Measurements from ENCODE around the gene TBC1D21.

The TBC1D21 gene

DNA sequence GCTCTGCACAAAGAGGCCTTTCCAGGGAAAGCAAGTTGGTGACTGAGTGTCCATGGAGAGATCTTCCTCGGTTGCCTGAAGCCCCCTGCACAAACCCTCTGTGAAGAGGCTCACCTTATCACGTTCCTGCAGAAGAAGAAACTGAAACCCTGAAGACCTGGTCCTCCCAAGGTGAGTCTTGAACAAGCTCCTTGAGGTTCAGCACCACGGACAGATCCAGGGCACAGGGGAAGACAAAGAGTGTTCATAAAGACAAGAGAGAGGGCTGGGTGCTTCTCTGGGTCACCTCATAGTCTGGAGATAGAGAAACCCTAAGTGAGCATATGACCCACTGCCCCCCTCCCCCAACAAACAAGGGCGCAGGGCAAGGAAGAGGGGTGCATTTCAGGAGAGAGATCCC, 21.7 kb upstream of the TBC1D21 start:
- TF ChIP-seq EZH2 (IDR thresholded peaks at IDR 0.05; ENCODE audit: borderline replicate concordance, low read length), result no peak
- TF ChIP-seq, protein P1, sequence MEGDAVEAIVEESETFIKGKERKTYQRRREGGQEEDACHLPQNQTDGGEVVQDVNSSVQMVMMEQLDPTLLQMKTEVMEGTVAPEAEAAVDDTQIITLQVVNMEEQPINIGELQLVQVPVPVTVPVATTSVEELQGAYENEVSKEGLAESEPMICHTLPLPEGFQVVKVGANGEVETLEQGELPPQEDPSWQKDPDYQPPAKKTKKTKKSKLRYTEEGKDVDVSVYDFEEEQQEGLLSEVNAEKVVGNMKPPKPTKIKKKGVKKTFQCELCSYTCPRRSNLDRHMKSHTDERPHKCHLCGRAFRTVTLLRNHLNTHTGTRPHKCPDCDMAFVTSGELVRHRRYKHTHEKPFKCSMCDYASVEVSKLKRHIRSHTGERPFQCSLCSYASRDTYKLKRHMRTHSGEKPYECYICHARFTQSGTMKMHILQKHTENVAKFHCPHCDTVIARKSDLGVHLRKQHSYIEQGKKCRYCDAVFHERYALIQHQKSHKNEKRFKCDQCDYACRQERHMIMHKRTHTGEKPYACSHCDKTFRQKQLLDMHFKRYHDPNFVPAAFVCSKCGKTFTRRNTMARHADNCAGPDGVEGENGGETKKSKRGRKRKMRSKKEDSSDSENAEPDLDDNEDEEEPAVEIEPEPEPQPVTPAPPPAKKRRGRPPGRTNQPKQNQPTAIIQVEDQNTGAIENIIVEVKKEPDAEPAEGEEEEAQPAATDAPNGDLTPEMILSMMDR (IDR thresholded peaks at IDR 0.05; ENCODE audit: low read length), result no peak
- Histone ChIP-seq H3K4me3 (ENCODE audit: low read depth, low read length, poor library complexity, severe bottlenecking) (no peak overlapping the region), H3K4me2 (ENCODE audit: low read length) (no peak overlapping the region), H3F3A (ENCODE audit: insufficient read depth, low read length) (no peaks in the 10 kb centered on the region), H3K9me2 (ENCODE audit: low read depth, low read length) (no peaks in the 10 kb centered on the region), H3K79me2 (ENCODE audit: insufficient read depth, low read length) (no peaks in the 10 kb centered on the region), H3K9ac (ENCODE audit: low read length) (no peak overlapping the region), H4K20me1 (ENCODE audit: insufficient read depth, low read length) (no peaks in the 10 kb centered on the region), H3K27me3 (ENCODE audit: insufficient read depth, low read length) (no peaks in the 10 kb centered on the region), H2AFZ (ENCODE audit: low read length) (no peak overlapping the region), H3K27ac (ENCODE audit: low read depth, low read length, poor library complexity, severe bottlenecking) (no peak overlapping the region), H3K4me1 (ENCODE audit: insufficient read depth, low read length, severe bottlenecking) (no peaks in the 10 kb centered on the region), H3K36me3 (ENCODE audit: insufficient read depth, low read length) (no peaks in the 10 kb centered on the region), H3K9me3 (ENCODE audit: low read length) (no peaks in the 10 kb centered on the region)

- no peaks in the 10 kb centered on the region for H3K79me2 ChIP-seq (ENCODE audit: insufficient read depth, low read length)
- no peak overlapping the region for H3K4me3 ChIP-seq (ENCODE audit: low read depth, low read length, poor library complexity, severe bottlenecking)
- no peak overlapping the region for H3K4me2 ChIP-seq (ENCODE audit: low read length)
- H3F3A ChIP-seq (ENCODE audit: insufficient read depth, low read length), result no peaks in the 10 kb centered on the region
- H4K20me1 ChIP-seq (ENCODE audit: insufficient read depth, low read length), result no peaks in the 10 kb centered on the region
- no peaks in the 10 kb centered on the region for H3K27me3 ChIP-seq (ENCODE audit: insufficient read depth, low read length)
- TF ChIP-seq EZH2 (IDR thresholded peaks at IDR 0.05; ENCODE audit: borderline replicate concordance, low read length), result no peak
- TF ChIP-seq, protein P1 (IDR thresholded peaks at IDR 0.05; ENCODE audit: low read length), result no peak
- H3K9me3 ChIP-seq (ENCODE audit: low read length), result no peaks in the 10 kb centered on the region
- H3K4me1 ChIP-seq (ENCODE audit: insufficient read depth, low read length, severe bottlenecking), result no peaks in the 10 kb centered on the region
- no peaks in the 10 kb centered on the region for H3K9me2 ChIP-seq (ENCODE audit: low read depth, low read length)
- H3K9ac ChIP-seq (ENCODE audit: low read length), result no peak overlapping the region
- H3K27ac ChIP-seq (ENCODE audit: low read depth, low read length, poor library complexity, severe bottlenecking), result no peak overlapping the region
- H3K36me3 ChIP-seq (ENCODE audit: insufficient read depth, low read length), result no peaks in the 10 kb centered on the region
- no peak overlapping the region for H2AFZ ChIP-seq (ENCODE audit: low read length)
Observed at GRCh38 chr15:73852507-73852906, 20.9 kb upstream of the TBC1D21 start.

GRCh38 chr15:73854265-73854664, 19.1 kb upstream of the TBC1D21 start:
- TF ChIP-seq, protein P1 (IDR thresholded peaks at IDR 0.05; ENCODE audit: low read length), result no peak
- TF ChIP-seq EZH2 (IDR thresholded peaks at IDR 0.05; ENCODE audit: borderline replicate concordance, low read length), result no peak
- no peak overlapping the region for H2AFZ ChIP-seq (ENCODE audit: low read length)
- no peaks in the 10 kb centered on the region for H3K4me1 ChIP-seq (ENCODE audit: insufficient read depth, low read length, severe bottlenecking)
- no peak overlapping the region for H3K4me2 ChIP-seq (ENCODE audit: low read length)
- H3K27ac ChIP-seq (ENCODE audit: low read depth, low read length, poor library complexity, severe bottlenecking), result no peak overlapping the region
- H3K9me2 ChIP-seq (ENCODE audit: low read depth, low read length), result no peaks in the 10 kb centered on the region
- H3K36me3 ChIP-seq (ENCODE audit: insufficient read depth, low read length), result no peaks in the 10 kb centered on the region
- H3K27me3 ChIP-seq (ENCODE audit: insufficient read depth, low read length), result no peaks in the 10 kb centered on the region
- H4K20me1 ChIP-seq (ENCODE audit: insufficient read depth, low read length), result no peaks in the 10 kb centered on the region
- H3K4me3 ChIP-seq (ENCODE audit: low read depth, low read length, poor library complexity, severe bottlenecking), result no peak overlapping the region
- H3F3A ChIP-seq (ENCODE audit: insufficient read depth, low read length), result no peaks in the 10 kb centered on the region
- H3K9me3 ChIP-seq (ENCODE audit: low read length), result no peaks in the 10 kb centered on the region
- H3K79me2 ChIP-seq (ENCODE audit: insufficient read depth, low read length), result no peaks in the 10 kb centered on the region
- H3K9ac ChIP-seq (ENCODE audit: low read length), result no peak overlapping the region

Data from OCI-LY1 (cell line).